ENCODE measurements around the gene DNAJB11. TPM values are rescaled to one million over a fixed set of nuclear protein-coding genes. Genes with fewer than 3 reads are reported as not detected.
A peak's percentile ranks its signal among the peaks of the same experiment; 100 is the strongest.
"Not testable (repeated sequence)": the region's sequence is repeated elsewhere in the genome, so short reads cannot be mapped to it uniquely, and the experiment has no call there.

DNAJB11 gene
- total RNA-seq, 1 experiment from 2014 or later = 87.9 TPM

DNA sequence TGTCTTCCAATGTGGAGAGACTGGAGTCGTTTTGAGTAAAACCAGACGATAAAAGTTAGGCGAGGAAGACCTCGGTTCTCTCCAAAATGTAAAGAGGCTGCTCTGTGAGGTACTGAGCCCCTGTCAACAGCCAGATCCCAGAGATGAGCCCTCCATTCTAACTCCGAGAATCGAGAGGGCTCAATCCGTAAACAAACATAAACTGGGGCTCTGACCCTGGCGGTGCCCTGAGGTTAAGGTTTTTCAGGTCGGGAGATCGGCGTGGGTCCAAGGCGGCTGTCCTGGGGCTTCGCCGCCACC is 3.8 kb upstream of the DNAJB11 start:
- TF ChIP-seq TCF7L2 (IDR thresholded peaks at IDR 0.05; ENCODE audit: low read depth, low read length) = no peak
- TF ChIP-seq, protein P1, sequence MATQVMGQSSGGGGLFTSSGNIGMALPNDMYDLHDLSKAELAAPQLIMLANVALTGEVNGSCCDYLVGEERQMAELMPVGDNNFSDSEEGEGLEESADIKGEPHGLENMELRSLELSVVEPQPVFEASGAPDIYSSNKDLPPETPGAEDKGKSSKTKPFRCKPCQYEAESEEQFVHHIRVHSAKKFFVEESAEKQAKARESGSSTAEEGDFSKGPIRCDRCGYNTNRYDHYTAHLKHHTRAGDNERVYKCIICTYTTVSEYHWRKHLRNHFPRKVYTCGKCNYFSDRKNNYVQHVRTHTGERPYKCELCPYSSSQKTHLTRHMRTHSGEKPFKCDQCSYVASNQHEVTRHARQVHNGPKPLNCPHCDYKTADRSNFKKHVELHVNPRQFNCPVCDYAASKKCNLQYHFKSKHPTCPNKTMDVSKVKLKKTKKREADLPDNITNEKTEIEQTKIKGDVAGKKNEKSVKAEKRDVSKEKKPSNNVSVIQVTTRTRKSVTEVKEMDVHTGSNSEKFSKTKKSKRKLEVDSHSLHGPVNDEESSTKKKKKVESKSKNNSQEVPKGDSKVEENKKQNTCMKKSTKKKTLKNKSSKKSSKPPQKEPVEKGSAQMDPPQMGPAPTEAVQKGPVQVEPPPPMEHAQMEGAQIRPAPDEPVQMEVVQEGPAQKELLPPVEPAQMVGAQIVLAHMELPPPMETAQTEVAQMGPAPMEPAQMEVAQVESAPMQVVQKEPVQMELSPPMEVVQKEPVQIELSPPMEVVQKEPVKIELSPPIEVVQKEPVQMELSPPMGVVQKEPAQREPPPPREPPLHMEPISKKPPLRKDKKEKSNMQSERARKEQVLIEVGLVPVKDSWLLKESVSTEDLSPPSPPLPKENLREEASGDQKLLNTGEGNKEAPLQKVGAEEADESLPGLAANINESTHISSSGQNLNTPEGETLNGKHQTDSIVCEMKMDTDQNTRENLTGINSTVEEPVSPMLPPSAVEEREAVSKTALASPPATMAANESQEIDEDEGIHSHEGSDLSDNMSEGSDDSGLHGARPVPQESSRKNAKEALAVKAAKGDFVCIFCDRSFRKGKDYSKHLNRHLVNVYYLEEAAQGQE (IDR thresholded peaks at IDR 0.05; ENCODE audit: insufficient read depth in 1 of 2, low read depth in 2 of 2, low read length in 1 of 2) = no peak
- TF ChIP-seq POLR2AphosphoS5 (IDR thresholded peaks at IDR 0.05; ENCODE audit: low read depth, low read length) = no peak
- TF ChIP-seq, protein P2, sequence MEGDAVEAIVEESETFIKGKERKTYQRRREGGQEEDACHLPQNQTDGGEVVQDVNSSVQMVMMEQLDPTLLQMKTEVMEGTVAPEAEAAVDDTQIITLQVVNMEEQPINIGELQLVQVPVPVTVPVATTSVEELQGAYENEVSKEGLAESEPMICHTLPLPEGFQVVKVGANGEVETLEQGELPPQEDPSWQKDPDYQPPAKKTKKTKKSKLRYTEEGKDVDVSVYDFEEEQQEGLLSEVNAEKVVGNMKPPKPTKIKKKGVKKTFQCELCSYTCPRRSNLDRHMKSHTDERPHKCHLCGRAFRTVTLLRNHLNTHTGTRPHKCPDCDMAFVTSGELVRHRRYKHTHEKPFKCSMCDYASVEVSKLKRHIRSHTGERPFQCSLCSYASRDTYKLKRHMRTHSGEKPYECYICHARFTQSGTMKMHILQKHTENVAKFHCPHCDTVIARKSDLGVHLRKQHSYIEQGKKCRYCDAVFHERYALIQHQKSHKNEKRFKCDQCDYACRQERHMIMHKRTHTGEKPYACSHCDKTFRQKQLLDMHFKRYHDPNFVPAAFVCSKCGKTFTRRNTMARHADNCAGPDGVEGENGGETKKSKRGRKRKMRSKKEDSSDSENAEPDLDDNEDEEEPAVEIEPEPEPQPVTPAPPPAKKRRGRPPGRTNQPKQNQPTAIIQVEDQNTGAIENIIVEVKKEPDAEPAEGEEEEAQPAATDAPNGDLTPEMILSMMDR (IDR thresholded peaks at IDR 0.05) = no peak
- TF ChIP-seq SIN3A (IDR thresholded peaks at IDR 0.05; ENCODE audit: borderline replicate concordance, insufficient read depth, low read depth, low read length) = no peak
- DNase-seq (ENCODE audit: low read depth, low spot score) = no peak
- Histone ChIP-seq H3K4me1 (ENCODE audit: control insufficient read depth, insufficient read depth, low read length) (peaks cover 13% of the 10 kb centered on the region), H3K27me3 (ENCODE audit: control insufficient read depth, insufficient read depth, low read length) (no peaks in the 10 kb centered on the region), H3K27ac (ENCODE audit: low read length) (peak overlapping the region; percentile 87), H3K36me3 (ENCODE audit: control insufficient read depth, insufficient read depth, low read length) (peaks cover 9% of the 10 kb centered on the region), H3K4me3 (ENCODE audit: low read depth in 2 of 2, low read length in 2 of 2) (peak overlapping the region; percentile 78 to 86), H3K9me3 (ENCODE audit: control insufficient read depth, insufficient read depth, low read depth, low read length) (no peaks in the 10 kb centered on the region)
- CTCF ChIA-PET = interaction anchor here (0.6 kb wide), 1 partner anchor 17 kb away, joined by 7 read pairs; no protein-coding TSS in a partner anchor
- ATAC-seq = no peak
- POLR2A ChIA-PET = no interaction called here
- in situ Hi-C loops (cut with HindIII; ENCODE audit: low pct_unique_long_range_greater_than_20kb, low sequenced_read_pairs) (no loop called here), intact Hi-C loops (cut with micrococcal nuclease; ENCODE audit: unreplicated experiment) (no loop called here)
- no TSS peak for BruUV-seq (replicated peaks)

DNA sequence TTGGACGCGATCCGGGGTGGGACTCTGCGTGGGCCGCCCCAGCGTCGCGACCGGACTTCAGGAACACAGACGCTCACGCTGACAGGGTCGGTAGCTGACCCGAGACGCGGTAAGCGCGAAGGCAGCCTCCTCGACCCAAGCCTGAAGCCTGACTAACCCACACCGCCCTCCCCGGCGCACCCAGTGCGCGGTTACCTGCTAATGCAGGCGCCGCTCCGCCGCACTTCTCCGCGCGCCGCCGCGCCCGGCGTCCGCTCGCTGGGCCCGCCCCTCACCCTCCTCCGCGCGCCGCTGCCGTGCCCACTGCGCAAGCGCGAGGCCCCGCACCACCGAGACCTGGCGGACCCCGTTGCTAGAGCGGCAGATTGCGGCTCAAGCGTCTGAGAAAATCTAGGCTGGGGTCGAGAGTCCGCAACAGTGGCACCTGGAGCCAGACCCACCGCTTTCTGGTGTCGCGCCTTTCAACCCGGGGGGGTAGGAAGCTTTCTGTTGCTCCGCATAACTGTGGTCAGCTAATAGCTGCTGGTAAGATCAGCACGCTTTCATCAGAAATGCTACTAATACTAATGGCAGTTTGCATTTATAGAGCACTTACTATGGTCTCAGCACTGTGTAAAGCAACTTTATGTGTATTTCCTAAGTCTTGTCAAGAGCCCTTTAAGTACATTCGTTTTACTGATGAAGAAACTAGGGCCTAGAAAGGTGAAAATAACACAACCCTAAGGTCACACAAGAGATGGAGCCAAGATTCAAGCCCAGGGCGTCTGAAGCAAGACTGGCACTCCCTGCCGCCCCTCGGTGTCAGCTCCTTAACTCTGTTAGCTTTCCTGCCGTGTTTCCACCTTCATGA is 3.2 kb upstream of the DNAJB11 start, which contains the start of gene TBCCD1:
Gene TBCCD1 (minus strand): TSS at position 268 of the 850 bp plus-strand sequence. CDS start 3,010 bp downstream, outside the sequence.
- TF ChIP-seq TCF7L2 (IDR thresholded peaks at IDR 0.05; ENCODE audit: low read depth, low read length) (peak; percentile 53; the same call in 1 of the 2 replicates), POLR2AphosphoS5 (IDR thresholded peaks at IDR 0.05; ENCODE audit: low read depth, low read length) (peak; percentile 87), SIN3A (IDR thresholded peaks at IDR 0.05; ENCODE audit: borderline replicate concordance, insufficient read depth, low read depth, low read length) (0 out of 2 replicates have a peak, but pooled peaks have one; percentile 69)
- TF ChIP-seq, protein P1 (IDR thresholded peaks at IDR 0.05; ENCODE audit: insufficient read depth in 1 of 2, low read depth in 2 of 2, low read length in 1 of 2) = no peak
- TF ChIP-seq, protein P2 (IDR thresholded peaks at IDR 0.05) = no peak
- no peaks in the 10 kb centered on the region for H3K27me3 ChIP-seq (ENCODE audit: control insufficient read depth, insufficient read depth, low read length)
- intact Hi-C loops (cut with micrococcal nuclease; ENCODE audit: unreplicated experiment) (no loop called here), in situ Hi-C loops (cut with HindIII; ENCODE audit: low pct_unique_long_range_greater_than_20kb, low sequenced_read_pairs) (no loop called here)
- ATAC-seq (peak; percentile 81), DNase-seq (ENCODE audit: low read depth, low spot score) (peak; percentile 69)
- H3K4me1 ChIP-seq (ENCODE audit: control insufficient read depth, insufficient read depth, low read length) = peaks cover 15% of the 10 kb centered on the region
- BruUV-seq (replicated peaks) = no TSS peak
- H3K9me3 ChIP-seq (ENCODE audit: control insufficient read depth, insufficient read depth, low read depth, low read length) = no peaks in the 10 kb centered on the region
- H3K27ac ChIP-seq (ENCODE audit: low read length) = peak within 1 kb of the TSS; percentile 97
- ChIA-PET CTCF (interaction anchor here (0.6 kb wide), 2 partner anchors 18 to 641 kb away, joined by 3 to 7 read pairs; no protein-coding TSS in a partner anchor), POLR2A (interaction anchor here (0.5 kb wide), 1 partner anchor 441 kb away, joined by 4 read pairs; no protein-coding TSS in a partner anchor)
- H3K4me3 ChIP-seq (ENCODE audit: low read depth in 2 of 2, low read length in 2 of 2) = peak within 1 kb of the TSS; percentile 78 to 86
- H3K36me3 ChIP-seq (ENCODE audit: control insufficient read depth, insufficient read depth, low read length) = peaks cover 14% of the 10 kb centered on the region

DNA sequence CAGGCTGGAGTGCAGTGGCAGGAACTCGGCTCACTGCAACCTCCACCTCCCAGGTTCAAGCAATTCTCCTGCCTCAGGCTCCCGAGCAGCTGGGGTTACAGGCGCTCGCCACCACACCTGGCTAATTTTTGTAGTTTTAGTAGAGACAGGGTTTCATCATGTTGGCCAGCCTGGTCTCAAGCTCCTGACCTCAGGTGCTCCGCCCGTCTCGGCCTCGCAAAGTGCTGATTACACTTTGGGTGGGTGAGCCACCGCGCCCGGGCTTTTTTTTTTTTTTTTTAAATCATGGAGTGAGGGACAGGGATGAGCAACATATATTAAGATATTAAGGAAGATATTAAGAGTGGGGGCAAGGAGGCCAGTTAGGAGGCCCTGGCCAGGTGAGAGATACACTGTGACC is 1.2 kb upstream of the DNAJB11 start:
- ChIA-PET CTCF (interaction anchor here (0.7 kb wide), 1 partner anchor 1754 kb away, joined by 3 read pairs; no protein-coding TSS in a partner anchor), POLR2A (interaction anchor here (0.6 to 0.7 kb wide), 4 partner anchors 14 to 631 kb away, joined by 3 to 10 read pairs (median 6); no protein-coding TSS in a partner anchor)
- H3K9me3 ChIP-seq (ENCODE audit: control insufficient read depth, insufficient read depth, low read depth, low read length); BruUV-seq (replicated peaks); ATAC-seq; intact Hi-C loops (cut with micrococcal nuclease; ENCODE audit: unreplicated experiment); in situ Hi-C loops (cut with HindIII; ENCODE audit: low pct_unique_long_range_greater_than_20kb, low sequenced_read_pairs); DNase-seq (ENCODE audit: low read depth, low spot score); H3K27me3 ChIP-seq (ENCODE audit: control insufficient read depth, insufficient read depth, low read length): not testable (repeated sequence)
- Histone ChIP-seq H3K27ac (ENCODE audit: low read length) (peak overlapping the region; percentile 85), H3K36me3 (ENCODE audit: control insufficient read depth, insufficient read depth, low read length) (peaks cover 30% of the 10 kb centered on the region), H3K4me3 (ENCODE audit: low read depth in 2 of 2, low read length in 2 of 2) (peak overlapping the region; percentile 81 to 87), H3K4me1 (ENCODE audit: control insufficient read depth, insufficient read depth, low read length) (peaks cover 15% of the 10 kb centered on the region)
